Ovary (tissue), 3 donors: ENCODE data around the gene TFDP1.

ENCODE experiments used
- CTCF ChIP-seq, 3 donors: fragments of 450-650 bp in 2 of 3; fragments of 200-600 bp in 1 of 3; IDR thresholded peaks; one replicate each; pipeline versions ENCODE4 v1.5.1 to v1.8.0; 2016 to 2022; ENCODE audit warnings: antibody characterized with exemption in 3 of 3, mild to moderate bottlenecking in 1 of 3
- EP300 ChIP-seq: sonication (generic); formaldehyde crosslinking; IDR thresholded peaks from one replicate; pipeline ENCODE4 v1.6.1; 2017; ENCODE audit warnings: antibody characterized with exemption
- POLR2A ChIP-seq: fragments of 450-650 bp; IDR thresholded peaks from one replicate; pipeline ENCODE4 v1.6.1; 2017; ENCODE audit warnings: antibody characterized with exemption, mild to moderate bottlenecking, moderate library complexity
- donor health status: DM: no; HTN: no; CAD: no.

- TF ChIP-seq CTCF (IDR thresholded peaks at IDR 0.05) (no peak), EP300 (no peak), POLR2A (no peak)
These were observed 25.7 kb downstream of the TFDP1 start for GRCh38 chr13:113610266-113610665.
